ENCODE data around the gene TMEM181. TPM values are rescaled to one million over a fixed set of nuclear protein-coding genes. Genes with fewer than 3 reads are reported as not detected.
"Not testable (repeated sequence)": the region's sequence is repeated elsewhere in the genome, so short reads cannot be mapped to it uniquely, and the experiment has no call there.

TMEM181 gene
- total and polyA plus RNA-seq, 2 donors (not counting 1 experiment from before 2014, with no cell fraction given): 35.6 to 36.0 TPM

DNA sequence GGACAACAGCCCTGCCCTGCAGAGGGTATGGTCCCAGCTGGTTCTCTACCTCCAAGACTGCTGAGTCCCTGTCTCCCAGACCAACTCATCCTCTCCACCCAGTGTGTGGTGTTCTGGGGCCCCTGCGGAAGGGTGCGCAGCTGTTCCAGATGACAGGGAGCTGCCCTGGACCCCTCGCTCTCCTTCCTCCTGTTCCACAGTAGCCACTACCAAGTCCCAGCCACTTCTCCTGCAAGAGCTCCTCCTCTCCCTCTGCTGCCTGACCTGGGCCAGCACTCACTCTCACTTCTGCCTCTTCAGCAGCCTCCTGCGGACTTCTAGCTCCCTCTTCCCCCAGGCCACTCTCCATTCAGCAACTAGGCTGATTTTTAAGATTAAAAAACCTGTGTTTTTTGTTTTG, 40.1 kb upstream of the TMEM181 start:
- H3K4me1 ChIP-seq (ENCODE audit: control insufficient read depth, extremely low read depth, insufficient read depth, low read length): no peaks in the 10 kb centered on the region
- no peak overlapping the region for H3K4me3 ChIP-seq (replicated peaks in 1 of 4; ENCODE audit: control extremely low read depth in 1 of 4, insufficient read depth in 1 of 4, low read depth in 3 of 4, low read length in 4 of 4)
- H3K27ac ChIP-seq (ENCODE audit: insufficient read depth, low read length): no peak overlapping the region
- no peak overlapping the region for H3K9ac ChIP-seq (ENCODE audit: insufficient read depth, low read length)
- no peaks in the 10 kb centered on the region for H3K9me3 ChIP-seq (ENCODE audit: control insufficient read depth, insufficient read depth, low read depth, low read length)
- TF ChIP-seq EZH2 (IDR thresholded peaks at IDR 0.05; ENCODE audit: low read length, missing control alignments): no peak
- TF ChIP-seq, protein P1, sequence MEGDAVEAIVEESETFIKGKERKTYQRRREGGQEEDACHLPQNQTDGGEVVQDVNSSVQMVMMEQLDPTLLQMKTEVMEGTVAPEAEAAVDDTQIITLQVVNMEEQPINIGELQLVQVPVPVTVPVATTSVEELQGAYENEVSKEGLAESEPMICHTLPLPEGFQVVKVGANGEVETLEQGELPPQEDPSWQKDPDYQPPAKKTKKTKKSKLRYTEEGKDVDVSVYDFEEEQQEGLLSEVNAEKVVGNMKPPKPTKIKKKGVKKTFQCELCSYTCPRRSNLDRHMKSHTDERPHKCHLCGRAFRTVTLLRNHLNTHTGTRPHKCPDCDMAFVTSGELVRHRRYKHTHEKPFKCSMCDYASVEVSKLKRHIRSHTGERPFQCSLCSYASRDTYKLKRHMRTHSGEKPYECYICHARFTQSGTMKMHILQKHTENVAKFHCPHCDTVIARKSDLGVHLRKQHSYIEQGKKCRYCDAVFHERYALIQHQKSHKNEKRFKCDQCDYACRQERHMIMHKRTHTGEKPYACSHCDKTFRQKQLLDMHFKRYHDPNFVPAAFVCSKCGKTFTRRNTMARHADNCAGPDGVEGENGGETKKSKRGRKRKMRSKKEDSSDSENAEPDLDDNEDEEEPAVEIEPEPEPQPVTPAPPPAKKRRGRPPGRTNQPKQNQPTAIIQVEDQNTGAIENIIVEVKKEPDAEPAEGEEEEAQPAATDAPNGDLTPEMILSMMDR (conservative IDR thresholded peaks at IDR 0.05 in 1 of 2, IDR thresholded peaks at IDR 0.05 in 1 of 2; ENCODE audit: low read depth in 1 of 2, low read length in 2 of 2): no peak
- no peak overlapping the region for H3K4me2 ChIP-seq (ENCODE audit: extremely low read depth, insufficient read depth, low read length)
- peaks cover 11% of the 10 kb centered on the region for H3K27me3 ChIP-seq (ENCODE audit: control insufficient read depth, insufficient read depth, low read length)
- DNase-seq (ENCODE audit: low read depth in 2 of 2): no peak
- no peak overlapping the region for H2AFZ ChIP-seq (ENCODE audit: low read length)
- H4K20me1 ChIP-seq (ENCODE audit: control insufficient read depth, extremely low read depth, insufficient read depth, low read length): no peaks in the 10 kb centered on the region
- no peaks in the 10 kb centered on the region for H3K79me2 ChIP-seq (ENCODE audit: control insufficient read depth, insufficient read depth, low read length)
- no peaks in the 10 kb centered on the region for H3K36me3 ChIP-seq (ENCODE audit: control insufficient read depth, insufficient read depth, low read length)

DNA sequence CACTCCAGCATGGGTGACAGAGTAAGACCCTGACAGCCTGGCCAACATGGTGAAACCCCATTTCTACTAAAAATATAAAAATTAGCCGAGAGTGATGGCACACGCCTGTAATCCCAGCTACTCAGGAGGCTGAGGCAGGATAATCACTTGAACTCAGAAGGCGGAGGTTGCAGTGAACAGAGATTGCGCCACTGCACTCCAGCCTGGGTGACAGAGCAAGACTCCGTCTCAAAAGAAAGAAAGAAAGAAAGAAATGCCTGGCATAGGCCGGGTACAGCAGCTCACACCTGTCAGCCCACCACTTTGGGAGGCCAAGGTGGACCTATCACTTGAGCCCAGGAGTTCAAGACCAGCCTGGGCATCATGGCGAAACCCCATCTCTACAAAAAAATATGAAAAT, 38.9 kb upstream of the TMEM181 start:
- DNase-seq (ENCODE audit: low read depth in 2 of 2); H3K4me2 ChIP-seq (ENCODE audit: extremely low read depth, insufficient read depth, low read length); H3K27me3 ChIP-seq (ENCODE audit: control insufficient read depth, insufficient read depth, low read length); H3K9ac ChIP-seq (ENCODE audit: insufficient read depth, low read length); H3K36me3 ChIP-seq (ENCODE audit: control insufficient read depth, insufficient read depth, low read length); H2AFZ ChIP-seq (ENCODE audit: low read length); H3K4me3 ChIP-seq (replicated peaks in 1 of 4; ENCODE audit: control extremely low read depth in 1 of 4, insufficient read depth in 1 of 4, low read depth in 3 of 4, low read length in 4 of 4); H3K9me3 ChIP-seq (ENCODE audit: control insufficient read depth, insufficient read depth, low read depth, low read length); H4K20me1 ChIP-seq (ENCODE audit: control insufficient read depth, extremely low read depth, insufficient read depth, low read length); H3K27ac ChIP-seq (ENCODE audit: insufficient read depth, low read length); H3K79me2 ChIP-seq (ENCODE audit: control insufficient read depth, insufficient read depth, low read length); H3K4me1 ChIP-seq (ENCODE audit: control insufficient read depth, extremely low read depth, insufficient read depth, low read length): not testable (repeated sequence)

DNA sequence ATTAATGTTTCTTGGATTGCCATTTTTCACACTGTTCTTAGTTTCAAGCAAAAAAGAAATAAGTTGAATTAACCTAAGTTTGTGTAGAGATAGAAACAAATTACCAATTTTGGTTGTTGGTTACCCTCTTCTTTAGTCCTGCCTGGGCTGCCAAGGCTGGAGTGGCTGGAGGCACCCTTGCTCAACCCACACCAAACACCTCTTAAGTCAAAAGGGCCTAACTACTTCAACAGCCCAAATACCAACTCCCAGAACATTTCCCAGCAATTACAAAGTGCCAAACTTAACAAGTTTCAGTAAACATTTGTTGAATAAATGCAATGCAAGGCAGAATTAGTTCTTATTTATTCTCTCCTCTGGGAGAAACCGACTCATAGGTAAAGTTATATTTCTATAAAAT, 38.1 kb upstream of the TMEM181 start:
- no peak overlapping the region for H3K4me2 ChIP-seq (ENCODE audit: extremely low read depth, insufficient read depth, low read length)
- H3K4me1 ChIP-seq (ENCODE audit: control insufficient read depth, extremely low read depth, insufficient read depth, low read length): no peaks in the 10 kb centered on the region
- TF ChIP-seq, protein P1 (conservative IDR thresholded peaks at IDR 0.05 in 1 of 2, IDR thresholded peaks at IDR 0.05 in 1 of 2; ENCODE audit: low read depth in 1 of 2, low read length in 2 of 2): no peak
- no peak for TF ChIP-seq EZH2 (IDR thresholded peaks at IDR 0.05; ENCODE audit: low read length, missing control alignments)
- DNase-seq (ENCODE audit: low read depth in 2 of 2): no peak
- no peaks in the 10 kb centered on the region for H3K36me3 ChIP-seq (ENCODE audit: control insufficient read depth, insufficient read depth, low read length)
- H3K9ac ChIP-seq (ENCODE audit: insufficient read depth, low read length): no peak overlapping the region
- H3K27me3 ChIP-seq (ENCODE audit: control insufficient read depth, insufficient read depth, low read length): peaks cover 4% of the 10 kb centered on the region
- H3K4me3 ChIP-seq (replicated peaks in 1 of 4; ENCODE audit: control extremely low read depth in 1 of 4, insufficient read depth in 1 of 4, low read depth in 3 of 4, low read length in 4 of 4): no peak overlapping the region
- no peaks in the 10 kb centered on the region for H3K79me2 ChIP-seq (ENCODE audit: control insufficient read depth, insufficient read depth, low read length)
- no peak overlapping the region for H3K27ac ChIP-seq (ENCODE audit: insufficient read depth, low read length)
- no peaks in the 10 kb centered on the region for H3K9me3 ChIP-seq (ENCODE audit: control insufficient read depth, insufficient read depth, low read depth, low read length)
- no peak overlapping the region for H2AFZ ChIP-seq (ENCODE audit: low read length)
- H4K20me1 ChIP-seq (ENCODE audit: control insufficient read depth, extremely low read depth, insufficient read depth, low read length): no peaks in the 10 kb centered on the region

Data from fibroblast of lung (primary cell).